Dedifferentiated amniotic fluid mesenchymal stem cell (primary cell): ENCODE results near the gene BTBD1.

Experiments
- DNase-seq: peaks from one replicate; pipeline ENCODE4 v3.0.0-alpha.2; 2016; ENCODE audit errors: extremely low spot score

The BTBD1 gene

DNA sequence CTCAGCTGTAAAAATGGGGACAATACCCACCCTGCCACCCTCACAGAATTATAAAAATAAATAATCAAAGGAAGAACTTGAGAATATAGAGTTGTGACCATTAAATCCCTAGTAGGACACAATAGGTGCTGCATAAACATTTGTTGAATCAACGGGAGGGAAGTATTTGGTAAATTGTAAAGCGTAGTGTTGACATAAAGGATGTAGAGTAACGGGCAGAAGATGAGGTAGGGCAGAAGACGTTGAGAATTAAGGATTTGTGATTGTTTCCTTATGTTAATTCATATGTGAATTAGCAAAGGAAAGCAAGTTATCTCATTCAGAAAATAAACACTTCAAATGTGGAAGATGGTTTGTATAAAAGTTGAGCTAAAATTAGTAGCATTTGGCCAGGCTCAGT, 73.9 kb downstream of the BTBD1 start:
- DNase-seq, result no peak

- no peak for DNase-seq
These were observed 74.5 kb downstream of the BTBD1 start for GRCh38 chr15:82992436-82992998.

- DNase-seq, result no peak
These were observed 80.6 kb downstream of the BTBD1 start for GRCh38 chr15:82986442-82986780.

DNA sequence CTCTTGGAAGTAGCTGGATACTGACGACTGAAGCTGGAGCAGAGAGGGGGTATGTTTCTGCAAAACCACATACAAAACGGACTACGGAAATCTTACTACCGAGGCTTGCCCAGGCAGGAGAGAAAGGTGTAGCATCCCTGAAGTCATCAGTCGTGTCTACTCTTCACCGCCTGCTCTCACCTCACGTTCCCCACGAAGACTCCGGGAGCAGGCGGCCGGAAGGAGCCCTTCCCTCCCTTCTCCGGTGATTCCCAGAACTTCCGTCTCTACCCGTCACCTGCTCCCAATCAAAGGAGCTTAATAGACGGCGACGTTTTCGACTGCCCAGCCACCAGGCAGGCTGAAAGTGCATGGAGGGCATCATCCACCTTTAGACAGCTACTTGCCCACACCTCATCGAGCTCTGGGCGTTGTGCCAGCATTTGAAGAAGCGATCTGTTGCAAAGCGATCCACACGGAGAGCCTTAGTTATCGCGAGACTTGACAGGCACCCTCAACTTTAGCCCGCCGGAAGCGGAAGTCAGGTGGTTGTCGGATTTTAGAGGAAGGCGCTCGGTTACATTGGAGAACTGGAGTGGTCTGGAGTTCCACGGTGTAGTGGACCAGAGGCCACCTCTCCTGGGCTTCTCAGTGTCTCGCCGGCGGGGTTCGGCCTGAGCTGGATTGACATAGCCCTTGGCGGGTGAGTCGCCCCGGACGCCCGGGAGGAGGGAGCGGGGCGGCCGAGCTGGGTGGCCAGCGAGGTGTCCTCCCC, 81.2 kb downstream of the BTBD1 start, which contains the start of gene RAMAC:
Gene RAMAC, plus strand, starts transcription at position 523 of the 754 bp plus-strand sequence. CDS start 2,809 bp downstream, outside the sequence.
- peak; percentile 97 for DNase-seq

- no peak for DNase-seq
These were observed 86.1 kb downstream of the BTBD1 start for GRCh38 chr15:82980981-82981380.

DNA sequence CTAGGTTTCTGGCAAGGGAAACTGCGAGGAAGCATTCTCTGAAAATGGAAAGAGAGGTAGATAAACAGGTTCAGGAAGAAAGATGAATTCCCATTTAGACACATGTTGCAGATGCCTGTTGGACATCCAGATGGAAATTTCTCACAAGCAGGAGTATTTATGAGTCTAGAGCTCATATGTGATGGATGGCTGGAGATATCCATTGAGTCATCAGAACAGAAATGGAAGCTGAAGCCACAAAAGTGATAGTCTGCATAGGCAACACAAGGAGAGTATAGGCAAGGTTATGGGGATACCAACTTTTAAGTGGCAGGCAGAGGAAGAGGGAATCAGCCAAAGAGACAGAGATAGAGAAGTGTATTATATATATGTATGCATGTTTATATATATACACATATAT, 87.3 kb downstream of the BTBD1 start:
- no peak for DNase-seq

DNA sequence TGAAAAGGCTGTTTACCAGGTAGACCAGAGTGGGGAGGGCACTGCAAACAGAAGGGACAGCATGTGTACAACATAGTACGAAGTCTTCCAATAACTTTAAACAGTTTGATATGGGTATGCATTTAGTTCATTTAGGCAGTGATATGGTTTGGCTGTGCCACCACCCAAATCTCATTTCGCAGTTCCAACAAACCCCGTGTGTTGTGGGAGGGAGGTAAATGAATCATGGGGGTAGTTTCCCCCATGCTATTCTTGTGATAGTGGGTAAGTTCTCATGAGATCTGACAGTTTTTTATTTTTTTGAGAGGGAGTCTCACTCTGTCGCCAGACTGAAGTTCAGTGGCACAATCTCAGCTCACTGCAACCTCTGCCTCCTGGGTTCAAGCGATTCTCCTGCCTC, 88.6 kb downstream of the BTBD1 start:
- no peak for DNase-seq

- DNase-seq, result no peak
These were observed 90.0 kb downstream of the BTBD1 start for GRCh38 chr15:82977076-82977475.

DNA sequence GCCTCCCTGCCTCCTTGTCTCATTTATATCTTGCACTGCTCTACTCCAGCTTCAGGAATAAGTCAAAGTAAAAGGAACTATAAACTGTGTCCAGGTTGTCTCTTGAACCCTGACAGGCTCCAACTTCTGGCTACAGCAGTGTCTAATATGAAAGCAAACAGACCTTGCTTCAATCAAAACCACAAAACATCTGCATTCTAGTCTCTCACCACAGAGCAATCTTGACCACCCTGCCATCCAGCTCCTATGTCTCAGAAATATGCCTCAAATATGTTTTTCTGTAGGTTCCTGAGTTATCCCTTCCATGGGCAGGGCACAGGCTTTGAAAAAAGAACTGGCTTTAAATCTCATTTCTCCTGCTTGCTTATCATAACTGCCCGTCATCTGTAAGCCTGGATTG, 94.1 kb downstream of the BTBD1 start:
- no peak for DNase-seq

DNA sequence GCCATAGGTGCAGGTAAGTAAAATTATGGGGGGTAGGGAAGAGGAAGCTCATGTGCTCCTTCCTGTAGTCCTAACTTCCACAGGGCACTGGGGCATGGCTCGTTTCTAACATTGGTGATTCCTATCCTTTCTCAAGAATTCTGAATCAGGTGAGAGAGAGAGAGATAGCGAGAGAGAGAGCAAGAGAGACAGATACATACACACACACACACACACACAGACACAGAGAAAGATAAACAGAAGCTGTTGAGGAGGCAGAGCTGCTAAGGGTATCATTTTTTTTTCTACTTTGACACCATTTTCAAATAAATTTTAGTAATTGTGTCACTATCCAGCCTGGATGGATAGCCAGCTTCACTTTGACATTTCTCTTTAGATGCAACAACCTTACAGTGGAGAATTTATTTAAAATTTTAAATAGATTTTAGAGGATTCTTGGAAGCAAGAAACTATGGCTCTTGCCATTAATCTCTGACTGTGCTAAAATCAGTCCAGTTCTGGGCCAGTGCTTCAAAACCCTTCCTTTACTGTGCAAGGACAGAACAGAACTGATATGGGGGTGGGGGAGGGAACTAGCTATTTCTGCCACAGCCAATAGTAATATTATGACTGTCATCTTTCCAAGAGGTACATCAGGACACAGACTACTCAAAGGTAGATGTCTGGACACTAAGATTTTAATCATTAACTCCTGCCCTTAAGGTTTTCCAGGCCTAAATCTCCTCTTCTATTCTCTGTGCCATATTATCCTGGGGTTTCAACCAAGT, 95.7 kb downstream of the BTBD1 start:
- DNase-seq, result no peak

DNA sequence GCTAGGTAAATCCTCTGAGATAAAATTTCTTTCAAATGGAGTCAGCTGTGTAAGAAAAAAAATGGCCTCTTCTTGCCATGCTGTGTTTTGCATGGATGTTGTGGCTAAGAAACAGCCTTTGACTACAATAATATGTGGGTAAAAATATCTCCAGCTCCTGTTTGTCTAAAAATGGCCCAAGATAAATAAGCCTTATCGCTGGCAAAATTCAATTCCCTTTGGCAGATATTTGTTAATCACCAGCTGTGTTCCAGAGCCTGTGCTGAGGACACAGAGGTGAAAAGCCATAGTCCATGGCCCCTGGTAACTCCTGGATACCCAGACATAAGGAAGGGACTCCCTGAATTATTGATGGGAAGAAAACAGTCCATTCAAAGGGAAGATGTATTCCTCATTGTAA, 96.4 kb downstream of the BTBD1 start:
- no peak for DNase-seq

- no peak for DNase-seq
These were observed 96.9 kb downstream of the BTBD1 start for GRCh38 chr15:82970078-82970686.

GRCh38 chr15:82969353-82969752, 97.7 kb downstream of the BTBD1 start:
- no peak for DNase-seq

- no peak for DNase-seq
These were observed 99.0 kb downstream of the BTBD1 start for GRCh38 chr15:82968066-82968465.

- DNase-seq, result no peak
These were observed 100.4 kb downstream of the BTBD1 start for GRCh38 chr15:82966671-82967071.
